H9 (cell line): ENCODE measurements around the gene RBL2. TPM values are rescaled to one million over a fixed set of nuclear protein-coding genes. Genes with fewer than 3 reads are reported as not detected.

ENCODE experiments used
- DNase-seq: peaks from one replicate; pipeline ENCODE4 v3.0.0-alpha.2; 2017
- H2AFZ ChIP-seq: one replicate; pipeline ENCODE4 v1.6.1; 2013; ENCODE audit warnings: mild to moderate bottlenecking, low read length, control low read depth, moderate library complexity
- H2AK5ac ChIP-seq: 2 replicates; pipeline ENCODE4 v1.6.1; 2013; ENCODE audit warnings: low read length, control low read depth, mixed read lengths; ENCODE audit not compliant: insufficient read length
- H2BK120ac ChIP-seq: one replicate; pipeline ENCODE4 v1.6.1; 2013; ENCODE audit warnings: low read depth, mild to moderate bottlenecking, low read length, control low read depth, inconsistent platforms; ENCODE audit not compliant: poor library complexity, severe bottlenecking
- H2BK12ac ChIP-seq: 2 replicates; pipeline ENCODE4 v1.6.1; 2013; ENCODE audit warnings: low read length, control low read depth, mixed read lengths, low read depth; ENCODE audit not compliant: insufficient read length
- H2BK15ac ChIP-seq: 2 replicates; pipeline ENCODE4 v1.6.1; 2013; ENCODE audit warnings: low read depth, low read length, control low read depth
- H2BK20ac ChIP-seq: one replicate; pipeline ENCODE4 v1.6.1; 2013; ENCODE audit warnings: low read depth, mild to moderate bottlenecking, low read length, control low read depth, inconsistent platforms; ENCODE audit not compliant: poor library complexity, severe bottlenecking
- H2BK5ac ChIP-seq: 2 replicates; pipeline ENCODE4 v1.6.1; 2013; ENCODE audit warnings: low read length, control low read depth, mixed read lengths; ENCODE audit not compliant: insufficient read length
- H3K14ac ChIP-seq: 2 replicates; pipeline ENCODE4 v1.6.1; 2013; ENCODE audit warnings: low read length, control low read depth; ENCODE audit not compliant: insufficient read depth
- H3K18ac ChIP-seq: 2 replicates; pipeline ENCODE4 v1.6.1; 2013; ENCODE audit warnings: low read depth, mild to moderate bottlenecking, mixed read lengths, low read length, control low read depth; ENCODE audit not compliant: insufficient read length
- H3K23ac ChIP-seq: 2 replicates; pipeline ENCODE4 v1.6.1; 2013; ENCODE audit warnings: low read length, control low read depth, mixed read lengths, low read depth; ENCODE audit not compliant: insufficient read length
- H3K23me2 ChIP-seq: 2 replicates; pipeline ENCODE4 v1.6.1; 2013; ENCODE audit warnings: low read depth, mild to moderate bottlenecking, mixed read lengths, low read length, control low read depth; ENCODE audit not compliant: insufficient read length, poor library complexity, severe bottlenecking
- H3K27ac ChIP-seq: 2 replicates; pipeline ENCODE4 v1.5.1; 2013; ENCODE audit warnings: low read length, control low read depth, mixed read lengths, low read depth; ENCODE audit not compliant: insufficient read length
- H3K27me3 ChIP-seq: 2 replicates; pipeline ENCODE4 v1.6.1; 2013; ENCODE audit warnings: low read length, control low read depth, inconsistent platforms; ENCODE audit not compliant: insufficient read depth
- H3K4ac ChIP-seq: 2 replicates; pipeline ENCODE4 v1.6.1; 2013; ENCODE audit warnings: low read depth, mild to moderate bottlenecking, control low read depth, inconsistent platforms, low read length, moderate library complexity
- H3K4me1 ChIP-seq: 2 replicates; pipeline ENCODE4 v1.6.1; 2013; ENCODE audit warnings: low read length, control low read depth, inconsistent platforms; ENCODE audit not compliant: insufficient read depth
- H3K4me2 ChIP-seq: 2 replicates; pipeline ENCODE4 v1.6.1; 2013; ENCODE audit warnings: low read length, control low read depth, mixed read lengths; ENCODE audit not compliant: insufficient read length, insufficient read depth
- H3K56ac ChIP-seq: 2 replicates; pipeline ENCODE4 v1.6.1; 2013; ENCODE audit warnings: low read depth, mild to moderate bottlenecking, mixed read lengths, low read length, control low read depth; ENCODE audit not compliant: insufficient read length
- H3K79me1 ChIP-seq: 2 replicates; pipeline ENCODE4 v1.6.1; 2013; ENCODE audit warnings: low read depth, mild to moderate bottlenecking, moderate library complexity, low read length, control low read depth, inconsistent platforms; ENCODE audit not compliant: insufficient read depth, poor library complexity, severe bottlenecking
- H3K79me2 ChIP-seq: 2 replicates; pipeline ENCODE4 v1.6.1; 2013; ENCODE audit warnings: low read length, control low read depth, inconsistent platforms; ENCODE audit not compliant: insufficient read depth
- H3K9ac ChIP-seq: 2 replicates; pipeline ENCODE4 v1.6.1; 2013; ENCODE audit warnings: low read length, control low read depth, mixed read lengths; ENCODE audit not compliant: insufficient read length; ENCODE audit errors: extremely low read depth
- H3K9me3 ChIP-seq: one replicate; pipeline ENCODE4 v1.6.1; 2013; ENCODE audit warnings: low read depth, low read length, inconsistent platforms; ENCODE audit not compliant: control insufficient read depth
- H3T11ph ChIP-seq: one replicate; pipeline ENCODE4 v1.6.1; 2013; ENCODE audit warnings: mild to moderate bottlenecking, low read length, control low read depth, inconsistent platforms
- H4K20me1 ChIP-seq: one replicate; pipeline ENCODE4 v1.6.1; 2013; ENCODE audit not compliant: control insufficient read depth, insufficient read length, insufficient read depth
- H4K5ac ChIP-seq: 2 replicates; pipeline ENCODE4 v1.6.1; 2013; ENCODE audit warnings: low read depth, mild to moderate bottlenecking, mixed read lengths, low read length, control low read depth; ENCODE audit not compliant: insufficient read length
- H4K8ac ChIP-seq: replicated peaks from 2 replicates; pipeline ENCODE4 v1.6.1; 2013; ENCODE audit warnings: low read length, control low read depth, mixed read lengths, low read depth; ENCODE audit not compliant: insufficient read length
- H4K91ac ChIP-seq: 2 replicates; pipeline ENCODE4 v1.6.1; 2013; ENCODE audit warnings: low read depth, mild to moderate bottlenecking, moderate library complexity, mixed read lengths, low read length, control low read depth; ENCODE audit not compliant: insufficient read length
- H3K27ac Mint-ChIP-seq, 3 experiments: 2 replicates in 2 of 3; 3 replicates in 1 of 3; pipeline ENCODE4 v1.8.0; 2020 to 2021; ENCODE audit warnings: mixed read lengths in 3 of 3, mild to moderate bottlenecking in 1 of 3, moderate library complexity in 1 of 3
- H3K27me3 Mint-ChIP-seq: 2 replicates; pipeline ENCODE4 v1.8.0; 2021; ENCODE audit warnings: low read depth, mild to moderate bottlenecking, moderate library complexity, mixed read lengths
- H3K36me3 Mint-ChIP-seq, 3 experiments: 2 replicates in 2 of 3; 3 replicates in 1 of 3; pipeline ENCODE4 v1.8.0; 2020 to 2021; ENCODE audit warnings: low read depth in 3 of 3, mixed read lengths in 3 of 3; ENCODE audit not compliant: insufficient read depth in 1 of 3
- H3K4me1 Mint-ChIP-seq, 2 experiments: 2 replicates each; pipeline ENCODE4 v1.8.0; 2020; ENCODE audit warnings: mixed read lengths in 2 of 2
- H3K4me3 Mint-ChIP-seq, 2 experiments: 2 replicates in 1 of 2; 3 replicates in 1 of 2; pipeline ENCODE4 v1.8.0; 2020 to 2021; ENCODE audit warnings: mild to moderate bottlenecking in 2 of 2, mixed read lengths in 2 of 2, moderate library complexity in 1 of 2
- H3K9me3 Mint-ChIP-seq, 2 experiments: 2 replicates in 1 of 2; 3 replicates in 1 of 2; pipeline ENCODE4 v1.8.0; 2020; ENCODE audit warnings: mild to moderate bottlenecking in 2 of 2, mixed read lengths in 2 of 2, moderate library complexity in 1 of 2
- CTCF ChIP-seq: fragments of 200-600 bp; sonication (generic); conservative IDR thresholded peaks from 3 replicates; pipeline ENCODE4 v1.8.0; 2021; ENCODE audit warnings: antibody characterized with exemption, mild to moderate bottlenecking
- WGBS: extraction: QIAGEN DNeasy Blood & Tissue Kit; methylation state at CpG from one replicate; pipeline ENCODE4 v1.1.7; 2013; ENCODE audit warnings: missing lambda C conversion rate, low lambda C conversion rate, mixed read lengths; ENCODE audit not compliant: insufficient read length; ENCODE audit errors: extremely low coverage; 5-methylcytosine and 5-hydroxymethylcytosine counted together
- total RNA-seq: library from RNA; stranded (reverse); gene quantifications from 2 replicates; pipeline ENCODE4 v1.2.1, GENCODE V29; 2021

RBL2 gene
- total RNA-seq, 1 experiment from 2014 or later: 17.3 TPM

GRCh38 chr16:53507464-53508179 is 73.4 kb downstream of the RBL2 start:
- Histone ChIP-seq H2BK15ac (no peak overlapping the region), H3T11ph (no peak overlapping the region), H3K79me2 (no peaks in the 10 kb centered on the region), H2BK12ac (no peak overlapping the region), H3K56ac (no peak overlapping the region), H3K23ac (no peak overlapping the region), H2BK20ac (no peak overlapping the region), H3K9ac (no peak overlapping the region), H3K79me1 (no peaks in the 10 kb centered on the region), H4K91ac (no peak overlapping the region), H3K27me3 (no peaks in the 10 kb centered on the region), H4K5ac (no peak overlapping the region), H2BK5ac (no peak overlapping the region), H3K27ac (no peak overlapping the region), H3K4me2 (no peak overlapping the region), H3K4ac (no peak overlapping the region), H3K9me3 (no peaks in the 10 kb centered on the region), H4K8ac (no peak overlapping the region), H3K18ac (no peak overlapping the region), H3K4me1 (no peaks in the 10 kb centered on the region; the same call in 1 of the 2 replicates), H3K23me2 (peaks cover 2% of the 10 kb centered on the region), H2BK120ac (no peak overlapping the region), H2AK5ac (no peak overlapping the region), H3K14ac (no peak overlapping the region), H4K20me1 (no peaks in the 10 kb centered on the region), H2AFZ (no peak overlapping the region)
- DNase-seq: no peak
- Mint-ChIP-seq H3K9me3 (peaks cover 3% of the 10 kb centered on the region in 2 experiments; a peak in 3 of 5 replicates), H3K27ac (no peak overlapping the region), H3K27me3 (peaks cover 1% of the 10 kb centered on the region; the same call in 1 of the 2 replicates), H3K4me1 (peaks cover 18 to 19% of the 10 kb centered on the region in 2 experiments), H3K4me3 (no peak overlapping the region), H3K36me3 (0 out of 7 replicates have a peak, but pooled peaks cover 0 to 3% (median 0%) of the 10 kb centered on the region in 3 experiments)
- no peak for TF ChIP-seq CTCF
- WGBS: no CpG with 5 or more reads among the region's 12 CpGs
